ENCODE data around the gene COQ4. TPM values are rescaled to one million over a fixed set of nuclear protein-coding genes. Genes with fewer than 3 reads are reported as not detected.
A peak's percentile ranks its signal among the peaks of the same experiment; 100 is the strongest.

COQ4 gene
- total and polyA plus RNA-seq, 4 donors: 12.8 to 53.3 (median 33.8) TPM

- 68% methylated on average over 16 of the region's 16 CpGs for WGBS
- Histone ChIP-seq H3K9me3 (ENCODE audit: control insufficient read depth in 4 of 4, low read length in 3 of 4) (no peaks in the 10 kb centered on the region), H3K27me3 (ENCODE audit: control insufficient read depth in 4 of 4, insufficient read depth in 4 of 4, low read length in 3 of 4) (no peaks in the 10 kb centered on the region), H3K9ac (ENCODE audit: low read depth in 1 of 2, low read length in 2 of 2) (peak overlapping the region in 1 of 2 donors; percentile 21), H3K4me3 (ENCODE audit: low read depth in 1 of 3, low read length in 3 of 3) (no peak overlapping the region), H3K27ac (ENCODE audit: low read depth in 1 of 2, low read length in 2 of 2) (peak overlapping the region; percentile 68 to 93), H3K4me1 (ENCODE audit: control insufficient read depth in 4 of 4, insufficient read depth in 4 of 4, low read length in 3 of 4) (peaks cover 2 to 16% (median 13%) of the 10 kb centered on the region in 4 donors), H3K36me3 (ENCODE audit: control insufficient read depth in 4 of 4, insufficient read depth in 3 of 4, low read depth in 1 of 4, low read length in 3 of 4) (no peaks in the 10 kb centered on the region)
- no peak for DNase-seq (ENCODE audit: low spot score)
- TF ChIP-seq RAD21 (IDR thresholded peaks at IDR 0.05) (no peak), HNF4A (conservative IDR thresholded peaks at IDR 0.05) (peak in 1 of 2 donors; percentile 20), FOXA2 (IDR thresholded peaks at IDR 0.05) (no peak), MAX (IDR thresholded peaks at IDR 0.05) (peak; percentile 2), GABPA (IDR thresholded peaks at IDR 0.05 in 1 of 2, conservative IDR thresholded peaks at IDR 0.05 in 1 of 2) (peak in 1 of 2 donors; percentile 35), HNF4G (IDR thresholded peaks at IDR 0.05) (no peak), FOXA1 (IDR thresholded peaks at IDR 0.05) (no peak), CTCF (IDR thresholded peaks at IDR 0.05; ENCODE audit: low read depth, low read length, missing input control) (no peak), JUND (IDR thresholded peaks at IDR 0.05) (peak in 1 of 2 donors; percentile 45), TAF1 (conservative IDR thresholded peaks at IDR 0.05) (no peak), YY1 (IDR thresholded peaks at IDR 0.05) (peak; percentile 49), NR2F2 (IDR thresholded peaks at IDR 0.05) (no peak), RXRA (IDR thresholded peaks at IDR 0.05) (peak; percentile 79 to 82), SP1 (IDR thresholded peaks at IDR 0.05) (peak; percentile 57), REST (IDR thresholded peaks at IDR 0.05) (no peak), EGR1 (IDR thresholded peaks at IDR 0.05; ENCODE audit: low read depth in 2 of 2) (no peak), ATF3 (IDR thresholded peaks at IDR 0.05) (no peak)
- TF ChIP-seq, protein P1, sequence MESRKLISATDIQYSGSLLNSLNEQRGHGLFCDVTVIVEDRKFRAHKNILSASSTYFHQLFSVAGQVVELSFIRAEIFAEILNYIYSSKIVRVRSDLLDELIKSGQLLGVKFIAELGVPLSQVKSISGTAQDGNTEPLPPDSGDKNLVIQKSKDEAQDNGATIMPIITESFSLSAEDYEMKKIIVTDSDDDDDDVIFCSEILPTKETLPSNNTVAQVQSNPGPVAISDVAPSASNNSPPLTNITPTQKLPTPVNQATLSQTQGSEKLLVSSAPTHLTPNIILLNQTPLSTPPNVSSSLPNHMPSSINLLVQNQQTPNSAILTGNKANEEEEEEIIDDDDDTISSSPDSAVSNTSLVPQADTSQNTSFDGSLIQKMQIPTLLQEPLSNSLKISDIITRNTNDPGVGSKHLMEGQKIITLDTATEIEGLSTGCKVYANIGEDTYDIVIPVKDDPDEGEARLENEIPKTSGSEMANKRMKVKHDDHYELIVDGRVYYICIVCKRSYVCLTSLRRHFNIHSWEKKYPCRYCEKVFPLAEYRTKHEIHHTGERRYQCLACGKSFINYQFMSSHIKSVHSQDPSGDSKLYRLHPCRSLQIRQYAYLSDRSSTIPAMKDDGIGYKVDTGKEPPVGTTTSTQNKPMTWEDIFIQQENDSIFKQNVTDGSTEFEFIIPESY (IDR thresholded peaks at IDR 0.05): no peak
Observed at GRCh38 chr9:128296340-128297220, 26.1 kb upstream of the COQ4 start.
